Uterus (tissue), 4 donors: Measurements from ENCODE around the gene DNMT3A. TPM values are rescaled to one million over a fixed set of nuclear protein-coding genes. Genes with fewer than 3 reads are reported as not detected.

Experiments
- DNase-seq, 2 donors: peaks; one replicate each; pipeline ENCODE4 v3.0.0-alpha.2; 2019 to 2020
- H3K27ac ChIP-seq, 2 donors: fragments of 200-600 bp; sonication (generic); 1 replicate in 1 of 2; 2 replicates in 1 of 2; pipeline ENCODE4 v1.5.1; 2016 to 2018
- H3K27me3 ChIP-seq, 2 donors: fragments of 200-600 bp; sonication (generic); one replicate each; pipeline ENCODE4 v1.5.1; 2018 to 2019; ENCODE audit warnings: control low read depth in 1 of 2
- H3K36me3 ChIP-seq, 2 donors: fragments of 200-600 bp; sonication (generic); one replicate each; pipeline ENCODE4 v1.5.1; 2019; ENCODE audit warnings: control low read depth in 1 of 2
- H3K4me1 ChIP-seq, 2 donors: fragments of 200-600 bp; sonication (generic); one replicate each; pipeline ENCODE4 v1.5.1; 2018 to 2019; ENCODE audit warnings: control low read depth in 1 of 2
- H3K4me3 ChIP-seq, 2 donors: fragments of 200-600 bp; sonication (generic); 1 replicate in 1 of 2; 2 replicates in 1 of 2; pipeline ENCODE4 v1.5.1; 2018 to 2019; ENCODE audit warnings: mild to moderate bottlenecking in 1 of 2
- H3K9me3 ChIP-seq, 2 donors: fragments of 200-600 bp; sonication (generic); one replicate each; pipeline ENCODE4 v1.5.1; 2019; ENCODE audit warnings: control low read depth in 1 of 2
- CTCF ChIP-seq, 4 experiments: fragments of 200-600 bp in 2 of 4; fragments of 450-650 bp in 2 of 4; sonication (generic) in 2 of 4; IDR thresholded peaks; one replicate each; pipeline ENCODE4 v1.5.1; 2016 to 2019; ENCODE audit warnings: antibody characterized with exemption in 4 of 4, mild to moderate bottlenecking in 2 of 4, moderate library complexity in 1 of 4
- POLR2A ChIP-seq, 2 donors: fragments of 450-650 bp; IDR thresholded peaks; one replicate each; pipeline ENCODE4 v1.6.1; 2016; ENCODE audit warnings: antibody characterized with exemption in 2 of 2, mild to moderate bottlenecking in 1 of 2, moderate library complexity in 1 of 2
- intact Hi-C: fragments of 100-400 bp; cut with DNase I; formaldehyde crosslinking; loops from one replicate; pipeline ENCODE4 v1.15.1; 2023; ENCODE audit warnings: low total_unique reads
- total RNA-seq, 4 donors: library from RNA; depleted of rRNA in 3 of 4; stranded (reverse); fragments of >200 nt in 3 of 4; gene quantifications; one replicate each; pipeline versions ENCODE4 v1.1.0 to v1.2.4, GENCODE V29; 2014 to 2023
- donor health status: DM: yes; HTN: yes; CAD: no.

DNMT3A gene
- total RNA-seq, 4 donors from 2014 or later, result 2.3 to 95.8 (median 29.9) TPM

GRCh38 chr2:25337276-25337675 is 4.4 kb downstream of the DNMT3A start:
- Histone ChIP-seq H3K36me3 (no peaks in the 10 kb centered on the region), H3K27ac (no peak overlapping the region), H3K4me1 (peaks cover 0 to 5% of the 10 kb centered on the region in 2 donors), H3K9me3 (no peaks in the 10 kb centered on the region), H3K4me3 (no peak overlapping the region), H3K27me3 (no peaks in the 10 kb centered on the region)
- DNase-seq, result no peak
- no peak for TF ChIP-seq POLR2A (IDR thresholded peaks at IDR 0.05)
- no peak for TF ChIP-seq CTCF (IDR thresholded peaks at IDR 0.05)
- intact Hi-C loops, result no loop called here

- TF ChIP-seq CTCF (IDR thresholded peaks at IDR 0.05), result no peak
- TF ChIP-seq POLR2A (IDR thresholded peaks at IDR 0.05), result no peak
- H3K27me3 ChIP-seq, result no peaks in the 10 kb centered on the region
- no peak overlapping the region for H3K4me3 ChIP-seq
- H3K36me3 ChIP-seq, result no peaks in the 10 kb centered on the region
- H3K4me1 ChIP-seq, result peaks cover 0 to 5% of the 10 kb centered on the region in 2 donors
- H3K9me3 ChIP-seq, result no peaks in the 10 kb centered on the region
- intact Hi-C loops, result no loop called here
- H3K27ac ChIP-seq, result no peak overlapping the region
- no peak for DNase-seq
These were observed 5.3 kb downstream of the DNMT3A start for GRCh38 chr2:25336383-25336841.

GRCh38 chr2:25335971-25336370 is 5.8 kb downstream of the DNMT3A start:
- Histone ChIP-seq H3K27ac (no peak overlapping the region), H3K36me3 (no peaks in the 10 kb centered on the region), H3K27me3 (no peaks in the 10 kb centered on the region), H3K9me3 (no peaks in the 10 kb centered on the region), H3K4me1 (peaks cover 0 to 5% of the 10 kb centered on the region in 2 donors), H3K4me3 (no peak overlapping the region)
- no peak for DNase-seq
- intact Hi-C loops, result no loop called here
- TF ChIP-seq CTCF (IDR thresholded peaks at IDR 0.05), result no peak
- no peak for TF ChIP-seq POLR2A (IDR thresholded peaks at IDR 0.05)

GRCh38 chr2:25335204-25335603 is 6.5 kb downstream of the DNMT3A start:
- no peaks in the 10 kb centered on the region for H3K36me3 ChIP-seq
- no peak overlapping the region for H3K4me3 ChIP-seq
- no peaks in the 10 kb centered on the region for H3K27me3 ChIP-seq
- peaks cover 0 to 4% of the 10 kb centered on the region in 2 donors for H3K4me1 ChIP-seq
- TF ChIP-seq CTCF (IDR thresholded peaks at IDR 0.05) (no peak), POLR2A (IDR thresholded peaks at IDR 0.05) (no peak)
- DNase-seq, result no peak
- no peak overlapping the region for H3K27ac ChIP-seq
- no peaks in the 10 kb centered on the region for H3K9me3 ChIP-seq
- intact Hi-C loops, result no loop called here

- Histone ChIP-seq H3K4me3 (no peak overlapping the region), H3K27ac (no peak overlapping the region), H3K36me3 (no peaks in the 10 kb centered on the region), H3K9me3 (no peaks in the 10 kb centered on the region), H3K4me1 (no peaks in the 10 kb centered on the region), H3K27me3 (no peaks in the 10 kb centered on the region)
- DNase-seq, result no peak
- TF ChIP-seq POLR2A (IDR thresholded peaks at IDR 0.05) (no peak), CTCF (IDR thresholded peaks at IDR 0.05) (no peak)
- intact Hi-C loops, result no loop called here
These were observed 7.2 kb downstream of the DNMT3A start for GRCh38 chr2:25334482-25334881.
